B cell (primary cell): ENCODE measurements around the gene LRP2. TPM values are rescaled to one million over a fixed set of nuclear protein-coding genes. Genes with fewer than 3 reads are reported as not detected.

ENCODE experiments used
- ATAC-seq: fragments of 200-7000 bp; cut with Tn5 transposase; one replicate; pipeline ENCODE4 v1.10.0; 2021; ENCODE audit warnings: low read depth, mild to moderate bottlenecking, moderate number of reproducible peaks, moderate library complexity
- CTCF ChIA-PET: fragments of 350-600 bp; sonication (Branson Sonifier 250); formaldehyde crosslinking; loops from one replicate; lab custom pipeline; 2021; ENCODE audit warnings: antibody characterized with exemption, inconsistent platforms; lab: Charles Lee
- POLR2A ChIA-PET: fragments of 350-600 bp; sonication (Branson Sonifier 250); formaldehyde crosslinking; loops from one replicate; lab custom pipeline; 2021; ENCODE audit warnings: antibody characterized with exemption; lab: Charles Lee
- DNase-seq: peaks from one replicate; pipeline ENCODE4 v3.0.0; 2013
- H2AFZ ChIP-seq: 2 replicates; pipeline ENCODE4 v1.6.1; 2012; ENCODE audit warnings: mild to moderate bottlenecking, low read depth, low read length; ENCODE audit not compliant: insufficient read depth, poor library complexity, severe bottlenecking
- H3K27ac ChIP-seq, 2 donors: 1 replicate in 1 of 2; 2 replicates in 1 of 2; pipeline ENCODE4 v1.5.1; 2012 to 2013; ENCODE audit warnings: low read length in 2 of 2, mild to moderate bottlenecking in 2 of 2, moderate library complexity in 1 of 2
- H3K27me3 ChIP-seq, 4 experiments: fragments of 200-600 bp in 1 of 4; sonication (generic) in 1 of 4; replicated peaks in 1 of 4; 1 replicate in 2 of 4; 2 replicates in 2 of 4; pipeline versions ENCODE4 v1.6.1 to v1.7.0; 2013 to 2016; ENCODE audit warnings: low read length in 3 of 4, mild to moderate bottlenecking in 2 of 4, mixed read lengths in 1 of 4, moderate library complexity in 1 of 4; ENCODE audit not compliant: insufficient read depth in 4 of 4, control insufficient read depth in 3 of 4; ENCODE audit errors: control extremely low read depth in 1 of 4
- H3K36me3 ChIP-seq, 2 experiments: replicated peaks in 1 of 2; 1 replicate in 1 of 2; 2 replicates in 1 of 2; pipeline versions ENCODE4 v1.6.1 to v1.7.1; 2013; ENCODE audit warnings: low read length in 1 of 2; ENCODE audit not compliant: insufficient read depth in 2 of 2, control insufficient read depth in 1 of 2; ENCODE audit errors: control extremely low read depth in 1 of 2, extremely low read depth in 1 of 2
- H3K4me1 ChIP-seq, 2 donors: fragments of 200-600 bp in 1 of 2; sonication (generic) in 1 of 2; 1 replicate in 1 of 2; 2 replicates in 1 of 2; pipeline versions ENCODE4 v1.5.1 to v1.6.1; 2013 to 2017; ENCODE audit warnings: low read length in 2 of 2; ENCODE audit not compliant: control insufficient read depth in 2 of 2, insufficient read depth in 2 of 2
- H3K4me2 ChIP-seq: replicated peaks from 2 replicates; pipeline ENCODE3; 2012; ENCODE audit warnings: mild to moderate bottlenecking, low read depth, low read length; ENCODE audit not compliant: poor library complexity, severe bottlenecking
- H3K4me3 ChIP-seq, 5 experiments: fragments of 200-600 bp in 1 of 5; sonication (generic) in 1 of 5; 1 replicate in 3 of 5; 2 replicates in 2 of 5; pipeline versions ENCODE4 v1.5.1 to v1.7.0; 2011 to 2016; ENCODE audit warnings: low read length in 4 of 5, mild to moderate bottlenecking in 4 of 5, low read depth in 2 of 5, control low read depth in 1 of 5, moderate library complexity in 1 of 5; ENCODE audit not compliant: insufficient read depth in 1 of 5; ENCODE audit errors: control extremely low read depth in 1 of 5, extremely low read depth in 1 of 5
- H3K79me2 ChIP-seq: fragments of 200-600 bp; sonication (generic); one replicate; pipeline ENCODE4 v1.6.0; 2016; ENCODE audit warnings: low read length; ENCODE audit not compliant: control insufficient read depth, insufficient read depth
- H3K9ac ChIP-seq: fragments of 200-600 bp; sonication (generic); 2 replicates; pipeline ENCODE4 v1.6.1; 2017; ENCODE audit warnings: mild to moderate bottlenecking, low read length, moderate library complexity
- H3K9me3 ChIP-seq, 3 donors: one replicate each; pipeline versions ENCODE4 v1.6.1 to v1.7.1; 2013; ENCODE audit warnings: low read length in 2 of 3; ENCODE audit not compliant: control insufficient read depth in 2 of 3, insufficient read depth in 1 of 3; ENCODE audit errors: control extremely low read depth in 1 of 3
- H4K20me1 ChIP-seq: 2 replicates; pipeline ENCODE4 v1.6.0; 2012; ENCODE audit warnings: mild to moderate bottlenecking, low read length; ENCODE audit not compliant: insufficient read depth, control insufficient read depth, poor library complexity, severe bottlenecking
- H3K27ac Mint-ChIP-seq: one replicate; pipeline ENCODE4 v1.8.0; 2021; ENCODE audit warnings: mixed read lengths
- H3K27me3 Mint-ChIP-seq: one replicate; pipeline ENCODE4 v1.8.0; 2021; ENCODE audit warnings: mixed read lengths
- H3K4me1 Mint-ChIP-seq: one replicate; pipeline ENCODE4 v1.8.0; 2021; ENCODE audit warnings: mixed read lengths
- H3K4me3 Mint-ChIP-seq: one replicate; pipeline ENCODE4 v1.8.0; 2021; ENCODE audit warnings: mixed read lengths
- H3K9me3 Mint-ChIP-seq: one replicate; pipeline ENCODE4 v1.8.0; 2022; ENCODE audit warnings: mixed read lengths; ENCODE audit not compliant: insufficient read depth
- CTCF ChIP-seq: fragments of 200-600 bp; IDR thresholded peaks from one replicate; pipeline ENCODE4 v1.8.0; 2022; ENCODE audit warnings: antibody characterized with exemption, mild to moderate bottlenecking
- EZH2 ChIP-seq: IDR thresholded peaks from 2 replicates; pipeline ENCODE4 v1.6.1; 2012; ENCODE audit warnings: borderline replicate concordance, low read depth, mild to moderate bottlenecking, moderate library complexity, low read length; ENCODE audit not compliant: insufficient read depth, poor library complexity, severe bottlenecking
- WGBS: methylation state at CpG from one replicate; pipeline ENCODE4 v1.1.5; 2013; ENCODE audit warnings: missing lambda C conversion rate; ENCODE audit not compliant: insufficient coverage; 5-methylcytosine and 5-hydroxymethylcytosine counted together
- intact Hi-C: fragments of 100-400 bp; cut with micrococcal nuclease; formaldehyde crosslinking; loops from one replicate; pipeline ENCODE4 v1.10.0; 2022
- polyA plus RNA-seq: library from polyadenylated mRNA; depleted of rRNA; stranded (reverse); fragments of >200 nt; gene quantifications from 2 replicates; pipeline ENCODE4 v1.2.3, GENCODE V29; 2012
- total RNA-seq, 2 donors: library from RNA; stranded (reverse); fragments of 120-200 nt in 1 of 2; gene quantifications; 1 replicate in 1 of 2; 2 replicates in 1 of 2; pipeline versions ENCODE4 v1.2.3 to v1.2.4, GENCODE V29; 2013 to 2022

Gene LRP2
- total and polyA plus RNA-seq, 2 donors (not counting 1 experiment from before 2014, with no cell fraction given): not detected

- Histone ChIP-seq H3K4me3 (peak overlapping the region; percentile 34 to 65 (median 60)), H3K27ac (no peak overlapping the region), H3K9ac (peak overlapping the region; percentile 57), H4K20me1 (no peaks in the 10 kb centered on the region), H3K4me1 (peaks cover 33 to 36% of the 10 kb centered on the region in 2 donors), H2AFZ (peak overlapping the region; percentile 81), H3K9me3 (peaks cover 0 to 17% (median 0%) of the 10 kb centered on the region in 3 donors), H3K27me3 (peaks cover 0 to 39% (median 18%) of the 10 kb centered on the region in 4 experiments), H3K36me3 (no peaks in the 10 kb centered on the region), H3K4me2 (peak overlapping the region; percentile 81), H3K79me2 (no peaks in the 10 kb centered on the region)
- TF ChIP-seq EZH2 (no peak), CTCF (no peak)
- ChIA-PET POLR2A (no interaction called here), CTCF (no interaction called here)
- DNase-seq (peak; percentile 64), ATAC-seq (peak; percentile 50)
- Mint-ChIP-seq H3K9me3 (no peaks in the 10 kb centered on the region), H3K27ac (peak overlapping the region; percentile 7), H3K27me3 (peaks cover 58% of the 10 kb centered on the region), H3K4me3 (peak overlapping the region; percentile 91), H3K4me1 (peaks cover 38% of the 10 kb centered on the region)
- intact Hi-C loops: no loop called here
- 2% methylated on average over 25 of the region's 26 CpGs for WGBS
Measured at GRCh38 chr2:169363560-169364150, 1.3 kb upstream of the LRP2 start.

GRCh38 chr2:169362894-169363559 lies 693 bp upstream of the LRP2 start:
- Histone ChIP-seq H3K27me3 (peaks cover 0 to 39% (median 18%) of the 10 kb centered on the region in 4 experiments), H3K36me3 (no peaks in the 10 kb centered on the region), H3K9me3 (peaks cover 0 to 17% (median 0%) of the 10 kb centered on the region in 3 donors), H3K4me1 (peaks cover 33 to 36% of the 10 kb centered on the region in 2 donors), H3K9ac (peak overlapping the region; percentile 57), H2AFZ (peak overlapping the region; percentile 81), H4K20me1 (no peaks in the 10 kb centered on the region), H3K27ac (no peak overlapping the region), H3K79me2 (no peaks in the 10 kb centered on the region), H3K4me3 (peak overlapping the region; percentile 34 to 65 (median 60)), H3K4me2 (peak overlapping the region; percentile 81)
- peaks cover 63% of the 10 kb centered on the region for H3K27me3 Mint-ChIP-seq
- H3K9me3 Mint-ChIP-seq: no peaks in the 10 kb centered on the region
- H3K4me3 Mint-ChIP-seq: peak overlapping the region; percentile 91
- no peak for TF ChIP-seq CTCF
- TF ChIP-seq EZH2: no peak
- ChIA-PET POLR2A (no interaction called here), CTCF (no interaction called here)
- DNase-seq: no peak
- no peak overlapping the region for H3K27ac Mint-ChIP-seq
- WGBS: 2% methylated on average over 18 of the region's 24 CpGs
- H3K4me1 Mint-ChIP-seq: peaks cover 38% of the 10 kb centered on the region
- ATAC-seq: no peak
- intact Hi-C loops: no loop called here
